K562 (cell line): ENCODE results near the gene TOGARAM2.

ENCODE experiments used
- CTCF ChIP-seq, 3 experiments: IDR thresholded peaks in 2 of 3; conservative IDR thresholded peaks in 1 of 3; 2 replicates each; pipeline ENCODE4 v1.5.1; 2011 to 2012; ENCODE audit warnings: low read length in 3 of 3, mild to moderate bottlenecking in 3 of 3, control low read depth in 2 of 3, improper control_type of control experiment in 1 of 3, inconsistent platforms in 1 of 3, low read depth in 1 of 3, mixed read lengths in 1 of 3, moderate library complexity in 1 of 3; ENCODE audit not compliant: insufficient read depth in 2 of 3
- EGR1 ChIP-seq: fragments of 450-650 bp; conservative IDR thresholded peaks from 2 replicates; pipeline ENCODE4 v1.6.1; 2017; ENCODE audit warnings: mild to moderate bottlenecking
- ELF1 ChIP-seq: fragments of 200-800 bp; sonication (Bioruptor generic); IDR thresholded peaks from 2 replicates; pipeline ENCODE4 v1.6.1; 2016; ENCODE audit warnings: missing genetic modification characterization, missing compliant biosample characterization
- EP300 ChIP-seq: IDR thresholded peaks from 2 replicates; pipeline ENCODE4 v1.6.1; 2012; ENCODE audit warnings: low read length, improper control_type of control experiment
- ESRRA ChIP-seq: fragments of 450-650 bp; IDR thresholded peaks from 2 replicates; pipeline ENCODE4 v1.6.1; 2014; ENCODE audit warnings: low read depth, mild to moderate bottlenecking, moderate library complexity, borderline replicate concordance
- GATAD2A ChIP-seq: fragments of 450-650 bp; IDR thresholded peaks from 2 replicates; pipeline ENCODE4 v1.6.1; 2017
- KDM1A ChIP-seq, 2 experiments: fragments of 450-650 bp; IDR thresholded peaks; 2 replicates each; pipeline ENCODE4 v1.6.1; 2016; ENCODE audit warnings: mild to moderate bottlenecking in 2 of 2
- RERE ChIP-seq: sonication (generic); formaldehyde crosslinking; IDR thresholded peaks from 2 replicates; pipeline ENCODE4 v1.8.0; 2023; ENCODE audit warnings: missing genetic modification reagents, mild to moderate bottlenecking, borderline replicate concordance
- STAT5B ChIP-seq: fragments of 250-450 bp; sonication (Bioruptor Pico); IDR thresholded peaks from 2 replicates; pipeline ENCODE4 v1.8.0; 2021; ENCODE audit warnings: mild to moderate bottlenecking, inconsistent platforms
- TAF15 ChIP-seq: fragments of 200-400 bp; formaldehyde crosslinking; IDR thresholded peaks from 2 replicates; pipeline ENCODE4 v1.6.1; 2017; ENCODE audit warnings: mild to moderate bottlenecking, low read depth, low read length, moderate library complexity
- ZNF274 ChIP-seq: IDR thresholded peaks from 2 replicates; pipeline ENCODE4 v1.6.1; 2011; ENCODE audit warnings: low read depth, mild to moderate bottlenecking, low read length, moderate library complexity, borderline replicate concordance
- ZNF384 ChIP-seq: IDR thresholded peaks from 2 replicates; pipeline ENCODE4 v1.6.1; 2012; ENCODE audit warnings: low read depth, low read length, improper control_type of control experiment
- TF ChIP-seq, protein P1 (sequence below), 3 experiments: fragments of 200-800 bp in 1 of 3; fragments of 250-450 bp in 1 of 3; fragments of 450-650 bp in 1 of 3; sonication (Bioruptor Pico) in 1 of 3; sonication (Bioruptor generic) in 1 of 3; formaldehyde crosslinking in 1 of 3; IDR thresholded peaks; 2 replicates each; pipeline versions ENCODE4 v1.6.1 to v1.8.0; 2016 to 2022; ENCODE audit warnings: mild to moderate bottlenecking in 2 of 3, missing genetic modification characterization in 2 of 3, missing compliant biosample characterization in 1 of 3, moderate library complexity in 1 of 3
- TF ChIP-seq, protein P2 (sequence below): conservative IDR thresholded peaks from 2 replicates; pipeline ENCODE4 v1.6.1; 2011; ENCODE audit warnings: low read depth, mild to moderate bottlenecking, low read length; ENCODE audit not compliant: control insufficient read depth

- TF ChIP-seq STAT5B (CRISPR knock-in tag) (no peak), RERE (CRISPR knock-in tag) (no peak), EGR1 (no peak), EP300 (no peak), KDM1A (IDR thresholded peaks at IDR 0.05) (no peak), ZNF274 (no peak), ESRRA (no peak), GATAD2A (no peak), ELF1 (tag) (no peak), ZNF384 (no peak), TAF15 (no peak), CTCF (IDR thresholded peaks at IDR 0.05 in 2 of 3, conservative IDR thresholded peaks at IDR 0.05 in 1 of 3; ENCODE audit: insufficient read depth in 2 of 3, low read depth in 1 of 3, low read length in 3 of 3) (no peak)
- TF ChIP-seq, protein P1, sequence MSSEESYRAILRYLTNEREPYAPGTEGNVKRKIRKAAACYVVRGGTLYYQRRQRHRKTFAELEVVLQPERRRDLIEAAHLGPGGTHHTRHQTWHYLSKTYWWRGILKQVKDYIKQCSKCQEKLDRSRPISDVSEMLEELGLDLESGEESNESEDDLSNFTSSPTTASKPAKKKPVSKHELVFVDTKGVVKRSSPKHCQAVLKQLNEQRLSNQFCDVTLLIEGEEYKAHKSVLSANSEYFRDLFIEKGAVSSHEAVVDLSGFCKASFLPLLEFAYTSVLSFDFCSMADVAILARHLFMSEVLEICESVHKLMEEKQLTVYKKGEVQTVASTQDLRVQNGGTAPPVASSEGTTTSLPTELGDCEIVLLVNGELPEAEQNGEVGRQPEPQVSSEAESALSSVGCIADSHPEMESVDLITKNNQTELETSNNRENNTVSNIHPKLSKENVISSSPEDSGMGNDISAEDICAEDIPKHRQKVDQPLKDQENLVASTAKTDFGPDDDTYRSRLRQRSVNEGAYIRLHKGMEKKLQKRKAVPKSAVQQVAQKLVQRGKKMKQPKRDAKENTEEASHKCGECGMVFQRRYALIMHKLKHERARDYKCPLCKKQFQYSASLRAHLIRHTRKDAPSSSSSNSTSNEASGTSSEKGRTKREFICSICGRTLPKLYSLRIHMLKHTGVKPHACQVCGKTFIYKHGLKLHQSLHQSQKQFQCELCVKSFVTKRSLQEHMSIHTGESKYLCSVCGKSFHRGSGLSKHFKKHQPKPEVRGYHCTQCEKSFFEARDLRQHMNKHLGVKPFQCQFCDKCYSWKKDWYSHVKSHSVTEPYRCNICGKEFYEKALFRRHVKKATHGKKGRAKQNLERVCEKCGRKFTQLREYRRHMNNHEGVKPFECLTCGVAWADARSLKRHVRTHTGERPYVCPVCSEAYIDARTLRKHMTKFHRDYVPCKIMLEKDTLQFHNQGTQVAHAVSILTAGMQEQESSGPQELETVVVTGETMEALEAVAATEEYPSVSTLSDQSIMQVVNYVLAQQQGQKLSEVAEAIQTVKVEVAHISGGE (CRISPR knock-in tag; IDR thresholded peaks at IDR 0.05), result no peak
- TF ChIP-seq, protein P2, sequence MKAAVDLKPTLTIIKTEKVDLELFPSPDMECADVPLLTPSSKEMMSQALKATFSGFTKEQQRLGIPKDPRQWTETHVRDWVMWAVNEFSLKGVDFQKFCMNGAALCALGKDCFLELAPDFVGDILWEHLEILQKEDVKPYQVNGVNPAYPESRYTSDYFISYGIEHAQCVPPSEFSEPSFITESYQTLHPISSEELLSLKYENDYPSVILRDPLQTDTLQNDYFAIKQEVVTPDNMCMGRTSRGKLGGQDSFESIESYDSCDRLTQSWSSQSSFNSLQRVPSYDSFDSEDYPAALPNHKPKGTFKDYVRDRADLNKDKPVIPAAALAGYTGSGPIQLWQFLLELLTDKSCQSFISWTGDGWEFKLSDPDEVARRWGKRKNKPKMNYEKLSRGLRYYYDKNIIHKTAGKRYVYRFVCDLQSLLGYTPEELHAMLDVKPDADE, result no peak
Measured at GRCh38 chr2:29060441-29060840, 79.3 kb downstream of the TOGARAM2 start.
